Testis (tissue), 2 donors: ENCODE measurements around the gene RSAD2.

ENCODE experiments used
- CTCF ChIP-seq, 3 experiments: fragments of 450-650 bp in 2 of 3; fragments of 200-600 bp in 1 of 3; sonication (generic) in 1 of 3; IDR thresholded peaks; one replicate each; pipeline ENCODE4 v1.5.1; 2016 to 2019; ENCODE audit warnings: antibody characterized with exemption in 3 of 3, mild to moderate bottlenecking in 2 of 3, moderate library complexity in 1 of 3
- POLR2A ChIP-seq: fragments of 450-650 bp; IDR thresholded peaks from one replicate; pipeline ENCODE4 v1.6.1; 2017; ENCODE audit warnings: antibody characterized with exemption, mild to moderate bottlenecking, moderate library complexity

GRCh38 chr2:6845312-6845711, 32.3 kb upstream of the RSAD2 start:
- no peak for TF ChIP-seq CTCF (IDR thresholded peaks at IDR 0.05)
- no peak for TF ChIP-seq POLR2A
